ENCODE measurements around the gene KRTAP5-6. TPM values are rescaled to one million over a fixed set of nuclear protein-coding genes. Genes with fewer than 3 reads are reported as not detected.

The KRTAP5-6 gene
- total RNA-seq, 1 experiment from 2014 or later = not detected

- CTCF ChIA-PET = no interaction called here
Observed at GRCh38 chr11:1670905-1671371, 26.1 kb upstream of the KRTAP5-6 start.

More at GRCh38 chr11:1670905-1671371, 26.1 kb upstream of the KRTAP5-6 start:
- H2AFZ ChIP-seq (ENCODE audit: low read depth, low read length, poor library complexity, severe bottlenecking) = no peak overlapping the region
- no peaks in the 10 kb centered on the region for H3K9me2 ChIP-seq (ENCODE audit: insufficient read depth)
- DNase-seq (ENCODE audit: low read depth, low spot score) (no peak), ATAC-seq (no peak)
- H3K9ac ChIP-seq (ENCODE audit: low read length) = no peak overlapping the region
- H4K20me1 ChIP-seq (ENCODE audit: insufficient read depth) = no peaks in the 10 kb centered on the region
- H3K79me2 ChIP-seq (ENCODE audit: insufficient read depth, low read length) = no peaks in the 10 kb centered on the region
- RAD21 ChIA-PET (ENCODE audit: low non-redundant PET in 1 of 2, low total read pairs in 2 of 2, uncharacterized antibody in 2 of 2, unreplicated experiment in 2 of 2) = no interaction called here
- no peaks in the 10 kb centered on the region for H3K4me1 ChIP-seq (ENCODE audit: control insufficient read depth in 1 of 2, insufficient read depth in 2 of 2, low read length in 2 of 2)
- no peaks in the 10 kb centered on the region for H3K36me3 ChIP-seq (ENCODE audit: control insufficient read depth in 1 of 2, insufficient read depth in 2 of 2, low read length in 2 of 2)
- intact Hi-C loops (cut with micrococcal nuclease) = no loop called here
- H3K4me3 ChIP-seq (replicated peaks in 1 of 2; ENCODE audit: low read depth in 1 of 2, low read length in 2 of 2) = no peak overlapping the region
- POLR2A ChIA-PET = no interaction called here
- H3K27me3 ChIP-seq (ENCODE audit: insufficient read depth, low read length) = peaks cover 47% of the 10 kb centered on the region; the same call in 1 of the 2 replicates
- no peak overlapping the region for H3K4me2 ChIP-seq (ENCODE audit: low read length)
- no peak overlapping the region for H3K27ac ChIP-seq (ENCODE audit: low read depth, low read length)
- TF ChIP-seq EGR1 (IDR thresholded peaks at IDR 0.05; ENCODE audit: low read depth) = no peak
- no peak for TF ChIP-seq YY1 (IDR thresholded peaks at IDR 0.05; ENCODE audit: extremely low read depth, insufficient replicate concordance, low read depth, low read length)
- TF ChIP-seq ZFX (IDR thresholded peaks at IDR 0.05) = no peak
- no peak for TF ChIP-seq POLR2AphosphoS5 (IDR thresholded peaks at IDR 0.05; ENCODE audit: low read depth, low read length)
- TF ChIP-seq REST (IDR thresholded peaks at IDR 0.05; ENCODE audit: low read depth) = no peak
- TF ChIP-seq POLR2A (IDR thresholded peaks at IDR 0.05; ENCODE audit: borderline replicate concordance, extremely low read depth, insufficient read depth, insufficient read length) = no peak
- TF ChIP-seq EZH2 (IDR thresholded peaks at IDR 0.05) = no peak
- TF ChIP-seq CEBPB (IDR thresholded peaks at IDR 0.05; ENCODE audit: low read depth) = no peak
- no peak for TF ChIP-seq SP1 (IDR thresholded peaks at IDR 0.05; ENCODE audit: low read depth)
- H3K9me3 ChIP-seq (ENCODE audit: control insufficient read depth in 1 of 2, insufficient read depth in 1 of 2, low read depth in 1 of 2, low read length in 2 of 2) = no peaks in the 10 kb centered on the region
- BruUV-seq (replicated peaks) = no TSS peak
